GM12878 (cell line): ENCODE data around the gene TAC3. TPM values are rescaled to one million over a fixed set of nuclear protein-coding genes. Genes with fewer than 3 reads are reported as not detected.

Source experiments
- ATAC-seq: fragments of 200-7000 bp; cut with Tn5 transposase; 3 replicates; pipeline ENCODE4 v1.9.1; 2020; ENCODE audit warnings: mild to moderate bottlenecking, moderate library complexity
- BruUV-seq: library from RNA; stranded (reverse); fragments of 400-500 nt; replicated peaks from 2 replicates; lab custom pipeline; 2021; lab: Mats Ljungman, UMichigan
- CTCF ChIA-PET: fragments of 300-600 bp; sonication (Branson Sonifier 250); formaldehyde crosslinking; extraction: SDS; loops from one replicate; lab custom pipeline; 2021; ENCODE audit warnings: inconsistent platforms; lab: Yijun Ruan, JAX
- POLR2A ChIA-PET: fragments of 350-600 bp; formaldehyde crosslinking; extraction: SDS; loops from one replicate; lab custom pipeline; 2021; ENCODE audit warnings: inconsistent platforms; lab: Charles Lee
- RAD21 ChIA-PET: fragments of 300-600 bp; sonication (Branson Sonifier 250); formaldehyde crosslinking; loops from one replicate; lab custom pipeline; 2023; ENCODE audit warnings: antibody characterized with exemption; ENCODE audit not compliant: unreplicated experiment; lab: Charles Lee
- SMC1A ChIA-PET: fragments of 300-600 bp; sonication (Branson Sonifier 250); formaldehyde crosslinking; loops from one replicate; lab custom pipeline; 2023; ENCODE audit not compliant: unreplicated experiment, uncharacterized antibody; lab: Charles Lee
- DNase-seq: peaks from one replicate; pipeline ENCODE4 v3.0.0-alpha.2; 2011; ENCODE audit warnings: low read depth, low spot score
- FAIRE-seq: peaks from 3 replicates; lab custom pipeline; 2011; peaks lifted over from hg19 to GRCh38; lab: Jason Lieb, UNC
- H2AFZ ChIP-seq: 2 replicates; pipeline ENCODE4 v1.6.0; 2011; ENCODE audit warnings: low read depth, low read length, control low read depth; ENCODE audit not compliant: control insufficient read depth
- H3K27ac ChIP-seq: 2 replicates; pipeline ENCODE4 v1.5.1; 2011; ENCODE audit warnings: control low read depth; ENCODE audit not compliant: control insufficient read depth, insufficient read depth
- H3K27me3 ChIP-seq, 2 experiments: replicated peaks in 1 of 2; 2 replicates each; pipeline versions ENCODE4 v1.6.0 to v1.6.1; 2011; ENCODE audit warnings: low read length in 1 of 2; ENCODE audit not compliant: control insufficient read depth in 2 of 2, insufficient read depth in 2 of 2
- H3K36me3 ChIP-seq, 2 experiments: 2 replicates each; pipeline ENCODE4 v1.5.1; 2011; ENCODE audit warnings: low read length in 1 of 2; ENCODE audit not compliant: control insufficient read depth in 2 of 2, insufficient read depth in 2 of 2
- H3K4me1 ChIP-seq: 2 replicates; pipeline ENCODE4 v1.6.1; 2011; ENCODE audit warnings: mild to moderate bottlenecking, low read length, moderate library complexity, mixed read lengths; ENCODE audit not compliant: control insufficient read depth, insufficient read depth
- H3K4me2 ChIP-seq: 2 replicates; pipeline ENCODE4 v1.6.0; 2011; ENCODE audit warnings: control low read depth; ENCODE audit not compliant: control insufficient read depth, insufficient read depth
- H3K4me3 ChIP-seq: fragments of 200-600 bp; sonication (generic); 2 replicates; pipeline ENCODE4 v1.5.1; 2016
- H3K79me2 ChIP-seq: 2 replicates; pipeline ENCODE4 v1.6.0; 2011; ENCODE audit warnings: low read length; ENCODE audit not compliant: control insufficient read depth, insufficient read depth
- H3K9ac ChIP-seq: 2 replicates; pipeline ENCODE4 v1.8.0; 2011; ENCODE audit warnings: low read length, control low read depth, mixed read lengths; ENCODE audit not compliant: control insufficient read depth, insufficient read depth
- H3K9me3 ChIP-seq: replicated peaks from 3 replicates; pipeline ENCODE4 v1.5.1; 2011; ENCODE audit warnings: mild to moderate bottlenecking, low read length; ENCODE audit not compliant: control insufficient read depth, insufficient read depth
- H4K20me1 ChIP-seq: 2 replicates; pipeline ENCODE4 v1.6.0; 2011; ENCODE audit not compliant: control insufficient read depth, insufficient read depth
- ATF3 ChIP-seq: IDR thresholded peaks from 2 replicates; pipeline ENCODE4 v1.6.1; 2011; ENCODE audit warnings: low read depth, mild to moderate bottlenecking, low read length, moderate library complexity, borderline replicate concordance; ENCODE audit errors: extremely low read depth
- BCL11A ChIP-seq: IDR thresholded peaks from 2 replicates; pipeline ENCODE4 v1.6.1; 2011; ENCODE audit warnings: low read depth, low read length
- HDAC2 ChIP-seq: fragments of 200-600 bp; sonication (generic); IDR thresholded peaks from 2 replicates; pipeline ENCODE4 v1.6.1; 2017
- NFXL1 ChIP-seq: fragments of 450-650 bp; IDR thresholded peaks from 2 replicates; pipeline ENCODE4 v1.6.1; 2017; ENCODE audit warnings: antibody characterized with exemption, mild to moderate bottlenecking, borderline replicate concordance
- NFYB ChIP-seq: IDR thresholded peaks from 2 replicates; pipeline ENCODE4 v1.6.1; 2011; ENCODE audit warnings: low read depth, mild to moderate bottlenecking, low read length, improper control_type of control experiment, moderate library complexity; ENCODE audit not compliant: insufficient read depth
- PBX3 ChIP-seq: IDR thresholded peaks from 2 replicates; pipeline ENCODE4 v1.6.1; 2011; ENCODE audit warnings: mild to moderate bottlenecking, low read depth, low read length, moderate library complexity; ENCODE audit not compliant: insufficient replicate concordance
- SMARCA5 ChIP-seq: fragments of 450-650 bp; IDR thresholded peaks from 2 replicates; pipeline ENCODE4 v1.6.1; 2017; ENCODE audit warnings: mild to moderate bottlenecking
- WGBS: methylation state at CpG from one replicate; pipeline ENCODE4 v1.1.6; 2016; ENCODE audit warnings: low lambda C conversion rate; ENCODE audit not compliant: insufficient replicate concordance, insufficient coverage; ENCODE audit errors: missing lambda C conversion rate; 5-methylcytosine and 5-hydroxymethylcytosine counted together
- in situ Hi-C: fragments of 300-500 bp; cut with MboI; formaldehyde crosslinking; loops from 9 replicates; pipeline ENCODE4 v1.14.3; 2018; ENCODE audit warnings: mixed read lengths
- intact Hi-C: fragments of 100-400 bp; cut with micrococcal nuclease; formaldehyde crosslinking; loops from one replicate; pipeline ENCODE4 v1.14.2; 2022; ENCODE audit not compliant: unreplicated experiment
- polyA plus RNA-seq, 11 experiments: library from polyadenylated mRNA; depleted of rRNA in 4 of 11; unstranded in 6 of 11; stranded (reverse) in 5 of 11; fragments of >200 nt; fragmentation: Nextera tagmentation in 4 of 11; fragmentation: Illumina TruSeq in 1 of 11; extraction: Ambion mirVana in 4 of 11; extraction: Trizol in 1 of 11; gene quantifications; 1 replicate in 1 of 11; 2 replicates in 10 of 11; pipeline versions ENCODE4 v1.2.1 to v1.2.3, GENCODE V29; 2011 to 2016; ENCODE audit warnings: inconsistent platforms in 2 of 11, missing spikeins in 2 of 11, low read depth in 1 of 11
- total RNA-seq, 4 experiments: library from RNA; depleted of rRNA in 3 of 4; stranded (reverse); fragments of >200 nt in 3 of 4; fragmentation: Illumina TruSeq in 1 of 4; extraction: Trizol in 1 of 4; gene quantifications; 2 replicates each; pipeline versions ENCODE4 v1.2.1 to v1.2.3, GENCODE V29; 2013 to 2021

The TAC3 gene
- total and polyA plus RNA-seq, 10 of the 15 experiments (the other 5 are each of a cell fraction or from before 2014, with no cell fraction given), result 0.11 to 0.18 (median 0.13) TPM; not detected in 7

GRCh38 chr12:57019983-57020719, 3.8 kb upstream of the TAC3 start:
- no peak overlapping the region for H3K9ac ChIP-seq
- 74% methylated on average over 9 of the region's 9 CpGs for WGBS
- ATAC-seq, result no peak
- no peak for FAIRE-seq
- H3K4me3 ChIP-seq, result no peak overlapping the region
- H3K4me1 ChIP-seq, result no peaks in the 10 kb centered on the region
- H2AFZ ChIP-seq, result no peak overlapping the region
- no peaks in the 10 kb centered on the region for H3K36me3 ChIP-seq
- CTCF ChIA-PET, result interaction anchor here (1.0 to 3.5 kb wide), 4 partner anchors 9 to 92 kb away, joined by 3 to 13 read pairs (median 6); partner anchors contain the start of gene STAT6
- H4K20me1 ChIP-seq, result no peaks in the 10 kb centered on the region
- POLR2A ChIA-PET, result interaction anchor here (0.5 kb wide), 1 partner anchor 42 kb away, joined by 4 read pairs; no protein-coding TSS in a partner anchor
- SMC1A ChIA-PET, result interaction anchor here (1.3 to 4.4 kb wide), 2 partner anchors 50 to 92 kb away, joined by 3 to 19 read pairs; partner anchors contain the start of gene STAT6
- intact Hi-C loops (no loop called here), in situ Hi-C loops (no loop called here)
- RAD21 ChIA-PET, result interaction anchor here (1.1 kb wide), 1 partner anchor 21 kb away, joined by 3 read pairs; no protein-coding TSS in a partner anchor
- no peak for DNase-seq
- no peaks in the 10 kb centered on the region for H3K9me3 ChIP-seq
- no peak overlapping the region for H3K27ac ChIP-seq
- no TSS peak for BruUV-seq
- H3K79me2 ChIP-seq, result no peaks in the 10 kb centered on the region
- no peak for TF ChIP-seq BCL11A
- no peak for TF ChIP-seq HDAC2
- no peak for TF ChIP-seq ATF3
- TF ChIP-seq SMARCA5, result no peak
- TF ChIP-seq PBX3, result no peak
- TF ChIP-seq NFYB, result no peak
- TF ChIP-seq NFXL1, result no peak
- H3K4me2 ChIP-seq, result no peak overlapping the region
- H3K27me3 ChIP-seq, result no peaks in the 10 kb centered on the region
